Endothelial cell (in vitro differentiated cells): ENCODE measurements around the gene NLRC5. TPM values are rescaled to one million over a fixed set of nuclear protein-coding genes. Genes with fewer than 3 reads are reported as not detected.

Experiments
- DNase-seq: peaks from one replicate; pipeline ENCODE4 v3.0.0; 2021; ENCODE audit warnings: low spot score
- H3K27ac Mint-ChIP-seq: one replicate; pipeline ENCODE4 v1.8.0; 2021; ENCODE audit warnings: mixed read lengths, inconsistent platforms; ENCODE audit not compliant: unreplicated experiment
- H3K27me3 Mint-ChIP-seq: one replicate; pipeline ENCODE4 v1.8.0; 2021; ENCODE audit warnings: mild to moderate bottlenecking, moderate library complexity, mixed read lengths, inconsistent platforms; ENCODE audit not compliant: unreplicated experiment
- H3K36me3 Mint-ChIP-seq: one replicate; pipeline ENCODE4 v1.8.0; 2021; ENCODE audit warnings: mild to moderate bottlenecking, low read depth, mixed read lengths, inconsistent platforms; ENCODE audit not compliant: unreplicated experiment
- H3K4me1 Mint-ChIP-seq: one replicate; pipeline ENCODE4 v1.8.0; 2021; ENCODE audit warnings: mild to moderate bottlenecking, mixed read lengths, inconsistent platforms; ENCODE audit not compliant: unreplicated experiment
- H3K4me3 Mint-ChIP-seq: one replicate; pipeline ENCODE4 v1.8.0; 2021; ENCODE audit warnings: mild to moderate bottlenecking, mixed read lengths, inconsistent platforms; ENCODE audit not compliant: unreplicated experiment
- H3K9me3 Mint-ChIP-seq: one replicate; pipeline ENCODE4 v1.8.0; 2021; ENCODE audit warnings: mixed read lengths, inconsistent platforms; ENCODE audit not compliant: unreplicated experiment
- CTCF ChIP-seq: fragments of 200-600 bp; sonication (generic); IDR thresholded peaks from one replicate; pipeline ENCODE4 v1.5.0; 2021; ENCODE audit warnings: antibody characterized with exemption; ENCODE audit not compliant: unreplicated experiment
- total RNA-seq: library from RNA; stranded (reverse); fragmentation: NEBNext Ultra II Directional; extraction: Animal tissue kit (Norgen Biotek cat#: 25700); gene quantifications from one replicate; pipeline ENCODE4 v1.2.1, GENCODE V29; 2021; ENCODE audit not compliant: unreplicated experiment

The NLRC5 gene
- total RNA-seq, 1 donor from 2014 or later: 2.4 TPM

GRCh38 chr16:57036945-57037344 lies 47.6 kb downstream of the NLRC5 start:
- H3K36me3 Mint-ChIP-seq: peaks cover 12% of the 10 kb centered on the region
- no peak overlapping the region for H3K4me3 Mint-ChIP-seq
- peaks cover 30% of the 10 kb centered on the region for H3K4me1 Mint-ChIP-seq
- no peak for TF ChIP-seq CTCF
- no peak overlapping the region for H3K27ac Mint-ChIP-seq
- no peak for DNase-seq
- H3K27me3 Mint-ChIP-seq: peaks cover 8% of the 10 kb centered on the region
- no peaks in the 10 kb centered on the region for H3K9me3 Mint-ChIP-seq

- no peak for TF ChIP-seq CTCF
- Mint-ChIP-seq H3K36me3 (peaks cover 12% of the 10 kb centered on the region), H3K9me3 (no peaks in the 10 kb centered on the region), H3K4me3 (no peak overlapping the region), H3K27ac (no peak overlapping the region), H3K4me1 (peaks cover 40% of the 10 kb centered on the region), H3K27me3 (peaks cover 8% of the 10 kb centered on the region)
- no peak for DNase-seq
These were observed 48.8 kb downstream of the NLRC5 start for GRCh38 chr16:57038166-57038565.

- no peak for DNase-seq
- Mint-ChIP-seq H3K27me3 (peaks cover 10% of the 10 kb centered on the region), H3K4me1 (peaks cover 34% of the 10 kb centered on the region), H3K9me3 (no peaks in the 10 kb centered on the region), H3K27ac (peak overlapping the region; percentile 72), H3K4me3 (peak overlapping the region; percentile 33), H3K36me3 (peaks cover 12% of the 10 kb centered on the region)
- no peak for TF ChIP-seq CTCF
These were observed 49.9 kb downstream of the NLRC5 start for GRCh38 chr16:57039148-57039812.

GRCh38 chr16:57041182-57042156 lies 52.1 kb downstream of the NLRC5 start:
- no peak overlapping the region for H3K27ac Mint-ChIP-seq
- H3K9me3 Mint-ChIP-seq: no peaks in the 10 kb centered on the region
- H3K36me3 Mint-ChIP-seq: peaks cover 5% of the 10 kb centered on the region
- peaks cover 6% of the 10 kb centered on the region for H3K27me3 Mint-ChIP-seq
- H3K4me1 Mint-ChIP-seq: peaks cover 32% of the 10 kb centered on the region
- peak overlapping the region; percentile 38 for H3K4me3 Mint-ChIP-seq
- TF ChIP-seq CTCF: no peak
- no peak for DNase-seq
